Neural crest cell (in vitro differentiated cells): ENCODE measurements around the gene RAET1E. TPM values are rescaled to one million over a fixed set of nuclear protein-coding genes. Genes with fewer than 3 reads are reported as not detected.
"Not testable (repeated sequence)": the region's sequence is repeated elsewhere in the genome, so short reads cannot be mapped to it uniquely, and the experiment has no call there.

Experiments
- DNase-seq: peaks from one replicate; pipeline ENCODE4 v3.0.0; 2021; ENCODE audit warnings: low read depth, mixed read lengths, low spot score
- H3K27ac Mint-ChIP-seq: one replicate; pipeline ENCODE4 v1.8.0; 2021; ENCODE audit warnings: mild to moderate bottlenecking, mixed read lengths; ENCODE audit not compliant: unreplicated experiment
- H3K27me3 Mint-ChIP-seq: 2 replicates; pipeline ENCODE4 v1.8.0; 2021; ENCODE audit warnings: low read depth, mild to moderate bottlenecking, mixed read lengths
- H3K36me3 Mint-ChIP-seq: 2 replicates; pipeline ENCODE4 v1.8.0; 2021; ENCODE audit warnings: low read depth, mild to moderate bottlenecking, mixed read lengths
- H3K4me1 Mint-ChIP-seq: 2 replicates; pipeline ENCODE4 v1.8.0; 2021; ENCODE audit warnings: mixed read lengths
- H3K4me3 Mint-ChIP-seq: one replicate; pipeline ENCODE4 v1.8.0; 2021; ENCODE audit warnings: mild to moderate bottlenecking, mixed read lengths
- H3K9me3 Mint-ChIP-seq: 2 replicates; pipeline ENCODE4 v1.8.0; 2021; ENCODE audit warnings: mixed read lengths
- CTCF ChIP-seq: fragments of 200-600 bp; sonication (generic); conservative IDR thresholded peaks from 2 replicates; pipeline ENCODE4 v1.5.0; 2021; ENCODE audit warnings: antibody characterized with exemption, mild to moderate bottlenecking
- total RNA-seq: library from RNA; stranded (reverse); gene quantifications from 2 replicates; pipeline ENCODE4 v1.2.1, GENCODE V29; 2021

RAET1E gene
- total RNA-seq, 1 donor from 2014 or later = not detected

- no peak for DNase-seq
- Mint-ChIP-seq H3K4me1 (peaks cover 17% of the 10 kb centered on the region), H3K4me3 (peak overlapping the region; percentile 90), H3K36me3 (no peaks in the 10 kb centered on the region), H3K27ac (no peak overlapping the region), H3K27me3 (peaks cover 80% of the 10 kb centered on the region), H3K9me3 (no peaks in the 10 kb centered on the region)
- no peak for TF ChIP-seq CTCF
Observed at GRCh38 chr6:149921361-149921760, 23.4 kb upstream of the RAET1E start.

- peaks cover 14% of the 10 kb centered on the region for H3K4me1 Mint-ChIP-seq
- H3K27me3 Mint-ChIP-seq = peaks cover 67% of the 10 kb centered on the region
- H3K4me3 Mint-ChIP-seq = peak overlapping the region; percentile 18
- H3K36me3 Mint-ChIP-seq = no peaks in the 10 kb centered on the region
- H3K9me3 Mint-ChIP-seq = no peaks in the 10 kb centered on the region
- no peak for DNase-seq
- H3K27ac Mint-ChIP-seq = no peak overlapping the region
- TF ChIP-seq CTCF = no peak
Observed at GRCh38 chr6:149919834-149920225, 21.9 kb upstream of the RAET1E start.

GRCh38 chr6:149919126-149919833 is 21.4 kb upstream of the RAET1E start:
- not testable (repeated sequence) for H3K36me3 Mint-ChIP-seq, H3K4me3 Mint-ChIP-seq, DNase-seq, H3K27ac Mint-ChIP-seq, H3K9me3 Mint-ChIP-seq
- peaks cover 65% of the 10 kb centered on the region for H3K27me3 Mint-ChIP-seq
- peaks cover 12% of the 10 kb centered on the region for H3K4me1 Mint-ChIP-seq

GRCh38 chr6:149918151-149918905 is 20.4 kb upstream of the RAET1E start:
- Mint-ChIP-seq H3K4me3 (no peak overlapping the region), H3K27me3 (peaks cover 59% of the 10 kb centered on the region), H3K36me3 (no peaks in the 10 kb centered on the region), H3K9me3 (no peaks in the 10 kb centered on the region), H3K27ac (no peak overlapping the region), H3K4me1 (peaks cover 6% of the 10 kb centered on the region)
- no peak for TF ChIP-seq CTCF
- no peak for DNase-seq

- no peak for TF ChIP-seq CTCF
- no peak for DNase-seq
- peaks cover 59% of the 10 kb centered on the region for H3K27me3 Mint-ChIP-seq
Observed at GRCh38 chr6:149917679-149918078, 19.8 kb upstream of the RAET1E start.

More at GRCh38 chr6:149917679-149918078, 19.8 kb upstream of the RAET1E start:
- H3K27ac Mint-ChIP-seq = no peak overlapping the region
- no peak overlapping the region for H3K4me3 Mint-ChIP-seq
- no peaks in the 10 kb centered on the region for H3K9me3 Mint-ChIP-seq
- H3K36me3 Mint-ChIP-seq = no peaks in the 10 kb centered on the region
- no peaks in the 10 kb centered on the region for H3K4me1 Mint-ChIP-seq
